ENCODE measurements around the gene JAKMIP2.

DNA sequence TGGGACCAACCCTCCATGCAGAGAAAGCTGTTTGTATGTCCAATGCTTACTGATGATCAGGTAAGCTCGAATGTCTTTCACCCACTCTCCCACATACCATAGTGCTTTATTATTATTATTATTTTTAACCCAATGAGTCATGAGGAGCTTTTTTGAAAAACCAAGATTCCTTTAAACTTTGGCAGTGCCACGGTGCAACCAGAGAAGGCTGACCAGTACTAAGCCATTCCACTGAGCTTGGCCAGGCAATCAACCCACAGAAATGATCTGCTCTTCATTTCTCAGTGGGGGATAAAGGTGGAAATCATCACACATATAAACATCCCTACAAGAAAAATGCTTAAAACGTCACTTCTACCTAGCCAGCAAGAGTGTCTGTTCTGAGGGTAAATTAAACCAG is 35.5 kb downstream of the JAKMIP2 start:
- no peak for TF ChIP-seq CTCF (IDR thresholded peaks at IDR 0.05 in 2 of 3, conservative IDR thresholded peaks at IDR 0.05 in 1 of 3; ENCODE audit: borderline replicate concordance in 1 of 3, insufficient read depth in 1 of 3, low read depth in 2 of 3, low read length in 2 of 3)
- no peak for TF ChIP-seq EZH2 (IDR thresholded peaks at IDR 0.05)
- TF ChIP-seq TCF7L2 (IDR thresholded peaks at IDR 0.05; ENCODE audit: borderline replicate concordance, extremely low read depth, insufficient read depth, insufficient read length): no peak
- no peak for TF ChIP-seq RAD21 (IDR thresholded peaks at IDR 0.05; ENCODE audit: low read depth)
- TF ChIP-seq YY1 (IDR thresholded peaks at IDR 0.05; ENCODE audit: extremely low read depth, insufficient replicate concordance, low read depth, low read length): no peak
- no peak for TF ChIP-seq POLR2A (IDR thresholded peaks at IDR 0.05; ENCODE audit: borderline replicate concordance, extremely low read depth, insufficient read depth, insufficient read length)

All from HCT116 (cell line).